ENCODE measurements around the gene GCK. TPM values are rescaled to one million over a fixed set of nuclear protein-coding genes. Genes with fewer than 3 reads are reported as not detected.

The GCK gene
- total and polyA plus RNA-seq, 2 experiments from 2014 or later: 1.7 to 2.5 TPM

DNA sequence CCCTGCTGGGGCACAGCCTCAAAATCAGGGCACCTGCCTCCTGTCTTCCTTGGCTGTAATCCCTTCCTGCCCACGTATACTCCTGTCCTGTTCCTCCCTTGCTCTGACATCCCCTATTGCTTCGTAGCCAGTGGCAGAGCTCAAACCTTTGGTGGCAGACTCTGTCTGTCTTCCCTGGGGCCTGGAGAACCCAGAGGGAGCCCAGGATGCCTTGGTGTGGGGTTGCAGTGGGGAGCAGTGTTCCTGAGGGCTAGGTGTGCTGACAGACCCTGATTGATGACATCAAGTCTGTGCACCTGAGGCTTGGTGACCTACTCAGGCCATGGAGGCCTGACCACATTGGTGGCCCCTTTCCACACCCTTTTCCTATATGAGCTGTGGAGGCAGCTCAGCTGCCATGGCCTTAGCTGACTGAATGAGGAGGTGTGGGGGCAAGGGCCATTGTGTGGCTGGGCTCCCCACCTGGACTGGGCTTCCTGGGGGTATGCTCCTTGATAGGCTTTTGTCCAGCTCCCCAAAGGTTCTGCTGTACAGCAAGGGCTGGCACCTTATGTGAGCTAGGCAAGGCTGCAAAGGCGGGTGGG lies 5.4 kb upstream of the GCK start:
- H3K36me3 ChIP-seq (replicated peaks; ENCODE audit: insufficient read depth, low read depth): no peaks in the 10 kb centered on the region
- H3K4me2 ChIP-seq: no peak overlapping the region
- no peaks in the 10 kb centered on the region for H3K9me2 ChIP-seq (replicated peaks; ENCODE audit: insufficient read depth)
- no peaks in the 10 kb centered on the region for H3K79me2 ChIP-seq
- no peak overlapping the region for H3K4me3 ChIP-seq
- H3K27me3 ChIP-seq: no peaks in the 10 kb centered on the region
- no peaks in the 10 kb centered on the region for H3K9me3 ChIP-seq (ENCODE audit: low read depth)
- no peak overlapping the region for H3K27ac ChIP-seq
- no peaks in the 10 kb centered on the region for H4K20me1 ChIP-seq (ENCODE audit: insufficient read depth, poor library complexity, severe bottlenecking)
- TF ChIP-seq EZH2 (IDR thresholded peaks at IDR 0.05; ENCODE audit: borderline replicate concordance) (no peak), EZH2phosphoT487 (IDR thresholded peaks at IDR 0.05; ENCODE audit: low read depth, severe bottlenecking, unreplicated experiment) (no peak)
- TF ChIP-seq, protein P1, sequence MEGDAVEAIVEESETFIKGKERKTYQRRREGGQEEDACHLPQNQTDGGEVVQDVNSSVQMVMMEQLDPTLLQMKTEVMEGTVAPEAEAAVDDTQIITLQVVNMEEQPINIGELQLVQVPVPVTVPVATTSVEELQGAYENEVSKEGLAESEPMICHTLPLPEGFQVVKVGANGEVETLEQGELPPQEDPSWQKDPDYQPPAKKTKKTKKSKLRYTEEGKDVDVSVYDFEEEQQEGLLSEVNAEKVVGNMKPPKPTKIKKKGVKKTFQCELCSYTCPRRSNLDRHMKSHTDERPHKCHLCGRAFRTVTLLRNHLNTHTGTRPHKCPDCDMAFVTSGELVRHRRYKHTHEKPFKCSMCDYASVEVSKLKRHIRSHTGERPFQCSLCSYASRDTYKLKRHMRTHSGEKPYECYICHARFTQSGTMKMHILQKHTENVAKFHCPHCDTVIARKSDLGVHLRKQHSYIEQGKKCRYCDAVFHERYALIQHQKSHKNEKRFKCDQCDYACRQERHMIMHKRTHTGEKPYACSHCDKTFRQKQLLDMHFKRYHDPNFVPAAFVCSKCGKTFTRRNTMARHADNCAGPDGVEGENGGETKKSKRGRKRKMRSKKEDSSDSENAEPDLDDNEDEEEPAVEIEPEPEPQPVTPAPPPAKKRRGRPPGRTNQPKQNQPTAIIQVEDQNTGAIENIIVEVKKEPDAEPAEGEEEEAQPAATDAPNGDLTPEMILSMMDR (IDR thresholded peaks at IDR 0.05; ENCODE audit: poor library complexity): no peak
- H3K4me1 ChIP-seq (ENCODE audit: insufficient read depth): no peaks in the 10 kb centered on the region
- no peak overlapping the region for H2AFZ ChIP-seq
- WGBS (ENCODE audit: low lambda C conversion rate, missing lambda C conversion rate): 86% methylated on average over 3 of the region's 3 CpGs
- no peak for DNase-seq (ENCODE audit: low spot score)

- TF ChIP-seq EZH2 (IDR thresholded peaks at IDR 0.05; ENCODE audit: borderline replicate concordance) (no peak), EZH2phosphoT487 (IDR thresholded peaks at IDR 0.05; ENCODE audit: low read depth, severe bottlenecking, unreplicated experiment) (no peak)
- TF ChIP-seq, protein P1 (IDR thresholded peaks at IDR 0.05; ENCODE audit: poor library complexity): no peak
- DNase-seq (ENCODE audit: low spot score): no peak
- Histone ChIP-seq H3K79me2 (no peaks in the 10 kb centered on the region), H3K36me3 (replicated peaks; ENCODE audit: insufficient read depth, low read depth) (no peaks in the 10 kb centered on the region), H3K9me3 (ENCODE audit: low read depth) (no peaks in the 10 kb centered on the region), H2AFZ (no peak overlapping the region), H3K4me3 (no peak overlapping the region), H3K27me3 (no peaks in the 10 kb centered on the region), H3K9me2 (replicated peaks; ENCODE audit: insufficient read depth) (no peaks in the 10 kb centered on the region), H3K4me1 (ENCODE audit: insufficient read depth) (no peaks in the 10 kb centered on the region), H4K20me1 (ENCODE audit: insufficient read depth, poor library complexity, severe bottlenecking) (no peaks in the 10 kb centered on the region), H3K27ac (no peak overlapping the region), H3K4me2 (no peak overlapping the region)
- WGBS (ENCODE audit: low lambda C conversion rate, missing lambda C conversion rate): 61% methylated on average over 2 of the region's 2 CpGs
Observed at GRCh38 chr7:44194069-44194468, 4.8 kb upstream of the GCK start.

GRCh38 chr7:44193011-44193802 lies 4.0 kb upstream of the GCK start:
- Histone ChIP-seq H3K27me3 (no peaks in the 10 kb centered on the region), H3K4me1 (ENCODE audit: insufficient read depth) (no peaks in the 10 kb centered on the region), H3K79me2 (no peaks in the 10 kb centered on the region), H3K9me2 (replicated peaks; ENCODE audit: insufficient read depth) (no peaks in the 10 kb centered on the region), H4K20me1 (ENCODE audit: insufficient read depth, poor library complexity, severe bottlenecking) (no peaks in the 10 kb centered on the region), H3K9me3 (ENCODE audit: low read depth) (no peaks in the 10 kb centered on the region), H3K36me3 (replicated peaks; ENCODE audit: insufficient read depth, low read depth) (no peaks in the 10 kb centered on the region), H3K4me2 (no peak overlapping the region), H3K4me3 (no peak overlapping the region), H2AFZ (no peak overlapping the region), H3K27ac (no peak overlapping the region)
- TF ChIP-seq, protein P1 (IDR thresholded peaks at IDR 0.05; ENCODE audit: poor library complexity): no peak
- TF ChIP-seq EZH2 (IDR thresholded peaks at IDR 0.05; ENCODE audit: borderline replicate concordance): no peak
- TF ChIP-seq EZH2phosphoT487 (IDR thresholded peaks at IDR 0.05; ENCODE audit: low read depth, severe bottlenecking, unreplicated experiment): no peak
- 91% methylated on average over 7 of the region's 7 CpGs for WGBS (ENCODE audit: low lambda C conversion rate, missing lambda C conversion rate)
- no peak for DNase-seq (ENCODE audit: low spot score)
